HG03442 (cell line): ENCODE results near the gene GOLGA8J.
"Not testable (repeated sequence)": the region's sequence is repeated elsewhere in the genome, so short reads cannot be mapped to it uniquely, and the experiment has no call there.

ENCODE experiments used
- ATAC-seq: cut with Tn5 transposase; IDR thresholded peaks from one replicate; pipeline ENCODE4 v1.9.1; 2021; ENCODE audit warnings: mild to moderate bottlenecking, moderate library complexity; ENCODE audit not compliant: unreplicated experiment

The GOLGA8J gene, protein sequence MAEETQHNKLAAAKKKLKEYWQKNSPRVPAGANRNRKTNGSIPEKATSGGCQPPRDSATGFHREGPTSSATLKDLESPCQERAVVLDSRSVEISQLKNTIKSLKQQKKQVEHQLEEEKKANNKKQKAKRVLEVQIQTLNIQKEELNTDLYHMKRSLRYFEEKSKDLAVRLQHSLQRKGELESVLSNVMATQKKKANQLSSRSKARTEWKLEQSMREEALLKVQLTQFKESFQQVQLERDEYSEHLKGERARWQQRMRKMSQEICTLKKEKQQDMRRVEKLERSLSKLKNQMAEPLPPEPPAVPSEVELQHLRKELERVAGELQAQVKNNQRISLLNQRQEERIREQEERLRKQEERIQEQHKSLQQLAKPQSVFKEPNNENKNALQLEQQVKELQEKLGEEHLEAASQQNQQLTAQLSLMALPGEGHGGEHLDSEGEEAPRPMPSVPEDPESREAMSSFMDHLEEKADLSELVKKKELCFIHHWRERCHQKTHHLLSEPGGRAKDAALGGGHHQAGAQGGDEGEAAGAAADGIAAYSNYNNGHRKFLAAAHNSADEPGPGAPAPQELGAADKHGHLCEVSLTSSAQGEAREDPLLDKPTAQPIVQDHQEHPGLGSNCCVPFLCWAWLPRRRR

DNA sequence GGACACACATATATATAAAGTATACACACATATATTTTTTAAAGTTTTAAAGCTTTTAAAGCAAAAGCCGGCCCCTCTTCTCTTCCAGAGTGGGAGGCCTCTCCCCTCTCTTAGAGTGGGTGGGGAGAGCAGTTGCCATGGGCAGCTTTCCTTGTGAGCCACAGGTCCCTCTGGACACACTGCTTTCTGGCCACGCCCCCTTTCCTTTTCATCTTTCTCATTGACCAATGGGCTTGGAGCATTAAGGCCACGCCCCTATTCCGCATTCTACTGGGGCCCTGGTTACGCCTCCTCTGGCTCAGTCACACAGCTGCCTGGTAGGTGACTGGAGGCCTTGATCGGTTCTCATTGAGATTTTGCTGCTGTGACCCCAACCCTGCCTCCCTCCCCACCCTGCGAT is at the start of gene GOLGA8J:
GOLGA8J (plus strand) TSS at position 301 of the 400 bp plus-strand sequence; CDS start at position 399, 98 bp downstream.
- ATAC-seq: not testable (repeated sequence)

DNA sequence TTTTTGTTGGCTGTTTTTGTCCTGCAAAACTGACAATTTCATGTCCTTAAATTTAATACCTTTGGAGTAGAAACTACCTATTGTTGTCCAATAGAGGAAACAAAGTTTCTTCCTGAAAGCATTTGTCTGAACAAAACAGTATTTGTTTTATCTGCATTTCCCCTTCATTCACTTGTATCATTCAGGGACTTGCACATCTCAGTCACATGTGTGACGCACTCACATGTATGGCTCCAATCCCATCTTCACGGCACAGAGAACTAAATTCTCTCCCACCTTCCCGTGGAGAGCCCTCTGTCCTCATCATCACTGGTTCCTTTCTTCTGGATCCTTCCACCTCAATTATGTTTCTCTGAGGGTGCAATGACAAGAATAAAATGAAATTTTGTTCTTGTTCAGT is 49.5 kb upstream of the GOLGA8J start:
- no peak for ATAC-seq

DNA sequence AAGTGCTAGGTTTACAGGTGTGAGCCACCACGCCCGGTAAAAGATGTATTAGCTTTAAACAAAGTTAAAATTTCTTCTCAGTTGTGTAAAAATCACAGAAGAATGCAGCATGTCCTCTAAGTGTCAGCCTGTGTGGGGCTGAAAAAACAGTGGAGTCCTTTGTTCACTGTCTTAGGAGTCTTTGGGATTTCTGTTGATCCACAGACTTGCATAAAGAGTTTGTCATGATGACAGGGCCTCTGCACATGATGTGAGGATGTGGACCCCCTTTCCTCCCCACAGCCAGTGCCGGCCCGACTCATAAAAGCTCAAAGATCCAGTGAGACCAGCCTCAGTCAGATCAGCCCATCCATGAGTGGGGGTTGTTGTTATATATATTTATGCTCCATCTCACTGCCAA is 49.0 kb upstream of the GOLGA8J start:
- ATAC-seq: no peak

DNA sequence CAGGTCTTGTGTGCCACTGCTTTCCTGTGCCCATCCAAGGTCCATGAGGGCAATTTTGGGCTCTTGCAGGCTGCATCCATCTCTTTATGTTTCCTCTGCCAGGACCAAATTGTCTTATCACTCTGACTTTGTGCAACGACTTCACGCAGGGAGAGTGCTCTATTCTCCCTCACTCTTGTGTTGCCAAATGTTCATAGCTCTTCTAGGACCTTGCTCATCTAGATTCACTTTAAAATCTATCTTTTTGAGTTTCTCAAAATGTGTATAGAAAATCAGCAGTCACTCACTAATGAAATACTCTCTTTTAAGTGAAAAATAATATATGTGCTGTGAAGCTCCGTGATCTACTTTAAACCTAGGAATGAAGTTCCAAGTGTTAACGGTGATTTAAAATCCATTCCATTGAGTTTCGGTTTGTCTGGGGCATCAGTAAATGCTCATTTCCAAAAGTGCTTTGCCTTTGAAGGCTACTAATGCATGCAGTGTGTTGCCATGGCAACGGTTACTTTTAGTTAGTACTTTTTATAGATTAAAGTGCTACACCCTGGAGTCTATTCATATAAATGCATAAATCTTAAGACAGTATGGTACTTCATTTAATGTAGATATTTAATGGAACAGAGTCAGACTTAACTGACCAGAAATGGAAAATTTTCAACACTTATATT is 46.6 kb upstream of the GOLGA8J start:
- no peak for ATAC-seq

DNA sequence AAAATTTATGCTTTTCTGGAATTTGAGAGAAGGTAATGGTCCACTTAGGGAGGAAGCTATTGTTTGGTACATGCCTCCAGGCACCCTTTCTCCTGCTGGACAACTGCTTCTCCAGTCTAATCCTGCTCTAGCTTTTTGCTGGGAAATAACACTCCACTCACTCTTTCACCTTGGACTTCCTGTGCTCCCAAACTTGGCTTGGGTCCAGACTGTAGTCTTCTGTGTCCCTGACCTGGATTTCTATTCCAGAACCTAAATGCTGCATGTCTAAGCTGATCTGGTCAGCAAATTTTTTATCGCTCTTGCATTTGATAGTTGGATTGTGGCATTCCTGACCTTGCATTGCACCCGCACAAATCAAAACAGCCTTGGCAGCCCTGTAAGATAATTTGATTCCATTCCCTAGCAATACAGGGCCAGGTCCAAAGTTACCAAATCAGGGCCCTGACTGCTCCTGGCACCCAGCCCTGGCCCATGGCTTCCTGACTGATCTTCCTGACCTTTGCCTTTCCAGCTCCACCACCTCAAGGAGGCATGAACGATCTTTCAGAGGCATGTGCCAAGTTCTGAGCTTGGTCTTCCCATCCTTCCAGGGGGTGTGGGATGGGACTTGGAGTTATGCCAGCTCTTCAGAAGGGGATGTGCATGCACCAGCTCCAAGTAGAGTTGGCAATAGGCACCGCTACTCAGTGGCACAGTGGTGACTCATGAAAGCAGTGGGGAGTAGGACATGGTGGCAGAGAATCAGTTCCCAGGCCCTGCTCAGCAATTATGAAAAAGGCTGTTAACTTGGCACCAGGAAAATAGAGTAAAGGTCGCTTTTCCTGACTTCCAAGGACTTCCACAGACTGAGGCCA is 43.9 kb upstream of the GOLGA8J start:
- no peak for ATAC-seq

DNA sequence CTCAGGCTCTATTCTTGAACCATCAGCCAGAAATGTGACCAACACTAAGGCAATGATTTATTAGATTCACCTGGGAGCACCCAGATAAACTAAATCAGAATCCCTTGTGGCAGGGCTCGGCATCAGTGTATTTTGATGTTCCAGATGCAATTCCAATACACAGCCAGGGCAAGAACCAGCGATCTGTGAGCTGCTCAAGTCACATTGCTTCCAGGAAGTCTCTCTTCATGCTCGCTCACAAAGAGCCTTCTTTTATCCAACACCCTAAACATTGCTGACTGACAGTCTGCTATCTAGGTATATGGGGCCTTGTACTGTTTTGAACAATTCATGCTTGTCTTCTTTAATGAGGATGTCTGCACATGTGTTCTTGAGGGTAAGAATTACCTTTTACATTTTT is 40.9 kb upstream of the GOLGA8J start:
- no peak for ATAC-seq

DNA sequence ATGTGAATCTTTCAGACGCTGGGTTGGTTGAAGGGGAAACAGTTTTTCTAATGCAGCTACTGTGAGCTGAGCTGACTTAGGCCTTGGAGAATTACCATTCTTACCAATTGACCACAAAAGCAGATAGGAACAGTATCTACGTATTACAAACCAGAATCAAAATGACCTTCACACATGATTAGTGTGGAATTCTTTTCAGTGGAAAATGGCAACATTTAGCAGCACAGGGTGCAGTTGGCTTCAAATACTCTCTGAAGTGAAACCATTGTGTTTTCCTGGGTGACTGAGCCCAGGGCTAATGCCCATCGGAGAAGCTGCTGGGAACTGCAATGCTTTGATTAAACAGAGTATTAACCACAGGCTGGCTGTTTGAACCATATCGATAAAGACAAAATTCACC is 40.2 kb upstream of the GOLGA8J start:
- no peak for ATAC-seq

DNA sequence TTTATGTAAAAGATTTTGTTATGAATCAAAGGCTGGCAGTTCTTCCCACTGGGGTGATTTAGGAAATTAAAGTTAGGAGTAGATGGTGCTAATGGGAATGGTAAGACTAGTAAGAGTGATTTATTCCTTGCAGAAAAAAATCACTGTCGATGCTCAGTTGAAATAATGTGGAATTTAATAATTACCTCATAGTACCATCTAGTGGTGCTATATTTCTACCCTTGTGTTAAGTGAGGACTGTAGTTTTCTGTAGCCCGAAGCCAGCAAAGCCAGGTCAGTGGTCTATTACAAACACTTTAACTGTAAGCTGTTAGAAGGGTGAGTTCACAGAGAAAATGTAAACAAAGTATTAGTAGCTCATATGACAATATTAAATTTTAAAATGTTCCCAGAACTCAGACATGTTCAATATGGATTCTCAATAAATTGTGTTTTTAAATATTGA is 39.5 kb upstream of the GOLGA8J start:
- ATAC-seq: no peak

DNA sequence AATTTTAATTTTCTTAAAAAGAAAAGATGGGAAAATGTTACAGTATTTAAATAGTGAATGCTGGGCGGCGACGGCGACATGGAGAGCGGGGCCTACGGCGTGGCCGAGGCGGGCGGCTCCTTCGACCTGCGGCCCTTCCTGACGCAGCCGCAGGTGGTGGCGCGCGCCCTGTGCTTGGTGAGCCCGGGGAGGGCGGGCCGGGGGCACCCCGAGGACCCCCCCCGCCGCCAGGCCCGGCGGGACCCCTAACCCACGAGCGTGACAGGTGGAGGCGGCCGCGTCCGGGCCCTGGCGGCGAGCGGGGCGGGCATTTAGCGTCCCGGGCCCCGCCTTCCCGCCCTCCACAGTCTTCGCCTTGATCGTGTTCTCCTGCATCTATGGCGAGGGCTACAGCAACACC is 38.4 kb upstream of the GOLGA8J start:
- no peak for ATAC-seq

DNA sequence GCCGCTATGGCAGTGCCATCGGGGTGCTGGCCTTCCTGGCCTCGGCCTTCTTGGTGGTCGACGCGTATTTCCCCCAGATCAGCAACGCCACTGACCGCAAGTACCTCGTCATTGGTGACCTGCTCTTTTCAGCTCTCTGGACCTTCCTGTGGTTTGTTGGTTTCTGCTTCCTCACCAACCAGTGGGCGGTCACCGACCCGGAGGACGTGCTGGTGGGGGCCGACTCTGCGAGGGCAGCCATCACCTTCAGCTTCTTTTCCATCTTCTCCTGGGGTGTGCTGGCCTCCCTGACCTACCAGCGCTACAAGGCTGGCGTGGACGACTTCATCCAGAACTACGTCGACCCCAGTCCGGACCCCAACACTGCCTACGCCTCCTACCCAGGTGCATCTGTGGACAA is 37.9 kb upstream of the GOLGA8J start:
- ATAC-seq: not testable (repeated sequence)

DNA sequence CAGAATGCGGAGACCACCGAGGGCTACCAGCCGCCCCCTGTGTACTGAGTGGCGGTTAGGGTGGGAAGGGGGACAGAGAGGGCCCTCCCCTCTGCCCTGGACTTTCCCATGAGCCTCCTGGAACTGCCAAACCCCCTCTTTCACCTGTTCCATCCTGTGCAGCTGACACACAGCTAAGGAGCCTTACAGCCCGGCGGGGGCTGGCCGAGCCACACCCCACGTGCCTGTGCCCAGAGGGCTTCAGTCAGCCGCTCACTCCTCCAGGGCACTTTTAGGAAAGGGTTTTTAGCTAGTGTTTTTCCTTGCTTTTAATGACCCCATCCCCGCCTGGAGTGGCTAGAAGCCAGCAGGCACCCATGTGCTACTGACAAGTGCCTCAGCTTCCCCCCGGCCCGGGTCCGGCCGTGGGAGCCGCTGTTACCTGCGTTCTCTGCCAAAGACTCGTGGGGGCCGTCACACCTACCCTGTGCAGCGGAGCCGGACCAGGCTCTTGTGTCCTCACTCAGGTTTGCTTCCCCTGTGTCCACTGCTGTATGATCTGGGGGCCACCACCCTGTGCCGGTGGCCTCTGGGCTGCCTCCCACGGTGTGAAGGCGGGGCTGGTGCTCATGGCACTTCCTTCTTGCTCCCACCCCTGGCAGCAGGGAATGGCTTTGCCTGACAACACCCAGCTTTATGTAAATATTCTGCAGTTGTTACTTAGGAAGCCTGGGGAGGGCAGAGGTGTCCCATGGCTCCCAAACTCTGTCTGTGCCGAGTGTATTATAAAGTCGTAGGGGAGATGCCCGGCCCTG is 37.3 kb upstream of the GOLGA8J start:
- ATAC-seq: not testable (repeated sequence)

DNA sequence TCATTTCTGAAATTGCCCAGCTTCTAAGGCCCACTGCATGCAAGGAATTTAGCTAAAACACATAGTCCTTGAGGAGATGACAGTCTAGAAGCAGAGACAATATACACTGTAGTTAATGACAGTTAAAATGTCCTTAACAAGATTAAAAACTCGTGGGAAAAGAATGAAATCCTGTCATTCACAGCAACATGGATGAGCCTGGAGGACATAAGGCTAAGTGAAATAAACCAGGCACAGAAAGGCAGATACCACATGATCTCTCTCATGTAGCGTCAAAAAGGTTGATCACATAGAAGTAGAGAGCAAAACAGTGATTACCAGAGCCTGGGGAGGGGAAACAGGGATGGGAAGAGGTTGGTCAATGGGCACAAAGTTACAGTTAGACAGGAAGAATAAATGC is 36.3 kb upstream of the GOLGA8J start:
- no peak for ATAC-seq

DNA sequence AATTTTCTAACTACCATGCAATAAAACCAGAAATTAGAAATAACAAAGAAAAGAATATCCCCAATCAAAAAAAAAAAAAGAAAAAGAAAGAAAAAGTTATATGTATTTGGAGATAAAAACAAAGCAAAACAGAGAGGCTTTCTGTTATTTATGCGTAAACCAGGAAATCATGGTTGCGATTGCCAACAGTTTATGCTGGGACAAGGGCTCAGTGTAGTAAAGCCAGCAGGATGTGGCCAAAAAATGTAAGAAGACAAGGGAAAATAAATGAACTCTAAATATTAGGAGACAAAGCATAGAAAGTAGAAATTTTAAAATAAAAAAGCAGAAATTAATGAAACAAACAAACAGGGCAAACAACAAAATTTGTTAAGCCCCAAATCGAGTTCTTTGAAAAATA is 27.2 kb upstream of the GOLGA8J start:
- no peak for ATAC-seq

DNA sequence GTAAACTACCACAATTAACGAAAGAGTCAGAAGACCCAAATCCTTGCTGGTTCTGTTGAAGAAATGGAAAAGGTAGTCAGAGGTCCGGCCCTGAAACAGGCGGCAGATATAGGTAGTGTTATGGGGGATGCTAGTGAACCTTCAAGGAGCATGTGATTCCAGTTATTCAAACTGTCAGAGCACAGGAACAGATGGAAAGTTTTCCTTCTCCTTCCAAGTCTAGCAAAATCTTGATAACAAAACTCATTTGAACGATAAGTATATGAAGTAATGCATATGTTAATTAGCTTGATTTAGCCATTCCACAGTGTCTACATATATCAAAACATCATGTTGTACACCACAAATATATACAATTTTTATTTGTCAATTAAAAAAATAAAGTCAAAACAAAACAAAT is 26.6 kb upstream of the GOLGA8J start:
- no peak for ATAC-seq

DNA sequence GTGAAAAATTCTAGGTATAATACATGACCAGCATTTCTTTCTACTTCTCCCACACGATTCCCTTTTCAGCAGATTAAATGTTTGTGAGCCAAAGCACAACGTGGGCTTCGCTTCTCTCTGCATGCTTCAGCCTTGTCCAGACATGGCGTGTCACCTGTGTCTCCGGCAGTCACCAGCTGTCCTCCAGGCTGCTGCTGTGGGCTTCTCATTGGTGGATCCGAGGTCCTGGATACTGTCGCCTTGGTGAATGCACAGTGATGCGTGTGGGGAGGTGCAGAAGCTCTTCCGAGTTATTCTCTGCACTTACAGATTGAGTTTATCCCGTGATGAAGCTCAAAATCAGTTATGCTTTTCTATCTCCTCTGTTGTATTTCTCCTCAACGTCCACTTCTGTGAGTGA is 23.0 kb upstream of the GOLGA8J start:
- no peak for ATAC-seq

DNA sequence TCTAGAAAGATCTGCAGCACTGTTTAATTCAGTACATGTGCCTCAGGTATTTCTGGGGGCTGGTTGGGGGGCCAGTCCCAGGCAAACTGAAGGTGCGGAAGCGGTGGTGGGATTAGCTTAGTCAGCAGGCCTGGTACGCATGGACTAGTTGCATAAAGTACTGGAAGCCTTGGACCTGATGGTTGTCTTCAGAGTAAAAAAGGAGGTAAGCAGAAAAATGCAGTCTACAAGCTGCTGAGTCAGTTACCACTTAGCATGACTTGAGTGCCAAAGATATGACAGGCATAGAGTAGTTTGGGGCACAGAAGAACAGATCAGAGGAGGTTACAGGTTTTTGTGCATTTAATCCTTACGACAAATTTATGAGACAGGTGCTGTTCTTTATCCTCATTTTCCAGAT is 19.9 kb upstream of the GOLGA8J start:
- no peak for ATAC-seq

DNA sequence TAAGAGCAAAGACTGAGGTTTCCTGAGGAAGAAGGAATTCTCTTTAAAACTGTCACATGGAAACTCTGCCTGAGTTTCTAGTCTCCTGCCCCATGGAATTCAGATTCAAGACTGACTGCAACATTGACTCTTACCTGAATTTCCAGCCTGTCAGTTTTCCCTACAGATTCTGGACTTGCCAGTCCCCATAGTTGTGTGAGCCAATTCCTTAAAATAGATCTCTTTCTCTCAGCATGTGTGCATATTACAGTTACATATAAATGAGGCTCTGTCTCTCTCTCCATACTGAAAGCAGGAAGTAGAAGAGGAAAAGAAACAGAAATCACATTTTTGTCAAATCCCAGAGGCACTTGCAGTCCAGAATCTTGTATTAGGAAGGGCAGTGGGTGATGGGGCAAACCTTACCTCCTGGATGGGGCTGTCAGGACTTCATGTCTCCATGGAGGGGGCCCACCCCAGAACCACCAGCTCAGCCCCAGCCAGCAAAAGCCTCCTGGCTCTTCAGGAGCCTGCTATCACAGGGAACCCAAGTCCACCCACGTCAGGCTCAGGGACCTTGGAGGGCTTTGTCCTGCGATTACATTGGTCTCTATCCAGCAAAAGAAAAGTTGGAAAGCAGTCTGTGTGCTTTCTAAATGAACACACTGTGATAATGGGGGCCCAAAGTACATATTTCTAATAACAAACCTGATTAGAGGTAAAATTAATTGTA is 18.8 kb upstream of the GOLGA8J start:
- no peak for ATAC-seq

DNA sequence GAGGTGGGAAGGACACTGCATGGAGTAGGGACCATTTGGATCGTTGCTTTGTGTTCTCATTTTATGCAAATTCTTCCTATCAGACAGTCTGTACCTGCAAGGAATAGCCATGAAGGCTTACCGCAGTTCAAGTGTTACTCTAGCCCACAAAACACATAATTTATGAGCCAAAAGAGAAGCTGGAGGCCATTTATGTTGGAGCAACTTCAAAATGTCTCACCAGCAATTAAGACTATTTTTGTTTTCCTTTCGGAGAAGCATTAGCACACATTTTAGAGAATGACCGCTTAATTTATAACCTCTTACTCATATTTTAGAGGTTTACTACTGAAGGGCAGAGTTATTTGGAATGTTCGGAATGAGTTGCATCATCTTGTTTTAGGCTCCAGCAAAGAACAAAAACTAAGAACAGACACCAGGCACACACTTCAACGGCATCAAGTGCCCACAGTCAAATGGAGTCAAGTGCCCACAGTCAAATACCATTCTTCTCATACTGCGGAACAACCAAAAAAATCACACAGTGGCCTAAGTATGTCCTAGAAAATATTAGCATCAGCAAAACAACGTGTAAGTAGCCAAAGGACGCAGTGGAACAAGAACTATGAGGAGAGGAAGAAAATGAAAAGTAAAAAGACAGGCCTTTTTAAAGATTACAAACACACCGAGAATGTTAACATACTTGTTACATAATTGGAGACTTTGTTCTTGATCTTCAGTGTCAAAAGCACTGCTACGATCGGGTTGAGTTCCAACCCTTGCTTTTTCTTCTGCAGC is 17.5 kb upstream of the GOLGA8J start:
- no peak for ATAC-seq

DNA sequence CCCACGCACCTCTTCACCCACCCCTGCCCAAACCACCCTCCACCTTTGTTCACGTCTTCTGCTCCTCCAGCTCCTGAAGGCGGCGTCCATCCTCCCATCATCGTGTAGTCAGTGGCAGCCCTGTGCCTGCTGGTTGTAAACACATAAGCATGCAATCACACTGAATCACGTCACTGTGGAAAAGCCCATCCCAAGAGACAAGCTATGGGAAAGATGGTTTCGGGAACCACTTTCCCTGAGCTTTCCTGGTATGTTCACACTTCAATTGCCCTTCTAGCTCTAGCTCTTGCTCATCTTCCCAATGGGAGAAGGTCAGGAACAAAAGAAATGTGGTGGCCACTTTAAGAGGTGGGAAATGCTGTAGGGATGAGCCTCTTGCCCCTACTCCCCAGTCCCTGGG is 14.4 kb upstream of the GOLGA8J start:
- no peak for ATAC-seq
